Activated CD4-positive, alpha-beta T cell treated with anti-CD3 and anti-CD28 coated beads, Interleukin-2, amount 50 U/mL, for 4 hours (primary cell): ENCODE data around the gene RNF208.
A peak's percentile ranks its signal among the peaks of the same experiment; 100 is the strongest.

Source experiments
- DNase-seq, 2 experiments: peaks; one replicate each; pipeline ENCODE4 v3.0.0-alpha.2; 2020

Gene RNF208

DNA sequence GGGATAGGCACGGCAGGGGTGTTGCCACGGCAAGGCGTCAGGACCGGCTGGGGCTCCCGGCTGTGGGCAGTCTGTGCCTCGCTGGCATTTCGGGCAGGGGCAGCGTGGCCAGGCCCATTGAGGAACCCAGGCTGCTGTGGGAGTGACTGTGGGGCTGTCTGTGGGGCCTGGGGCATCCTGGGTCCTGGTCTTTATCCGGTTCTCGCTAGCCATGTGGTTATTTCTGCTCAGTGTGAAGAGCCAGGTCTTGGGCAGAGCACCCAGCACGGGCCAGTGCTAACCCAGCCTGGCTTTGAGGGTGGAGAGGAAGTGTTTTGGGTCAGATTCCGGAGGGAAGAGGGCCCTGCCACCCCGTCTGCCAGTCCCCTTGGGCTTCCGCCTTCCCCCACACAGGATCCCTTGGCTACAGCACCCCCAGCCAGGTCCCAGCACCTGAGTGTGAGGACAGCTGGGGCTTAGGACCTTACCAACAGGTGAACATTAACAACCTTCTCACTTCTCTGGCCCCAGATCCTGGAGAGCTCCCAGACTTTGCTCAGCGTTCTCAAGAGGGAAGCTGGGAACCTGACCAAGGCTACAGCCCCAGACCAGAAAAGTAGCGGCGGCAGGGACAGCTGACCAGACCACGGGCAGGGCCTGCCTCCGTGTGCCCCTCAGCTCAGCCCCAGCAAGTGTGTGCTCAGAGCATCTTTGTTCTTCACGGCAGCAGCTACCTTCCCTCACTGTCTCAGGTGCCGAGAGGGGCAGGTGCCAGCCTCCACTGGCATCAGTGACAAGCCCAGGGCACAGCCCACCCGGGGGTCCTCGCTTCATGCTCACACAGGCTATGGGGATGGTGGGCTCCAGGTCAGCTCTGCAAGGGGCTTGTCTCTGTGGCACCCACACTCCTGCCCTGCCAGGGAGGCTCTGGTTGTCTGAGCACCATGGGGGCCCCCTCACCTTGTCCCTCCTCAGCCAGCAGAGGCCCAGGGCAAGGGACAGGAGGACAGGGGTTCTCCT lies 32.4 kb downstream of the RNF208 start:
- no peak for DNase-seq

DNA sequence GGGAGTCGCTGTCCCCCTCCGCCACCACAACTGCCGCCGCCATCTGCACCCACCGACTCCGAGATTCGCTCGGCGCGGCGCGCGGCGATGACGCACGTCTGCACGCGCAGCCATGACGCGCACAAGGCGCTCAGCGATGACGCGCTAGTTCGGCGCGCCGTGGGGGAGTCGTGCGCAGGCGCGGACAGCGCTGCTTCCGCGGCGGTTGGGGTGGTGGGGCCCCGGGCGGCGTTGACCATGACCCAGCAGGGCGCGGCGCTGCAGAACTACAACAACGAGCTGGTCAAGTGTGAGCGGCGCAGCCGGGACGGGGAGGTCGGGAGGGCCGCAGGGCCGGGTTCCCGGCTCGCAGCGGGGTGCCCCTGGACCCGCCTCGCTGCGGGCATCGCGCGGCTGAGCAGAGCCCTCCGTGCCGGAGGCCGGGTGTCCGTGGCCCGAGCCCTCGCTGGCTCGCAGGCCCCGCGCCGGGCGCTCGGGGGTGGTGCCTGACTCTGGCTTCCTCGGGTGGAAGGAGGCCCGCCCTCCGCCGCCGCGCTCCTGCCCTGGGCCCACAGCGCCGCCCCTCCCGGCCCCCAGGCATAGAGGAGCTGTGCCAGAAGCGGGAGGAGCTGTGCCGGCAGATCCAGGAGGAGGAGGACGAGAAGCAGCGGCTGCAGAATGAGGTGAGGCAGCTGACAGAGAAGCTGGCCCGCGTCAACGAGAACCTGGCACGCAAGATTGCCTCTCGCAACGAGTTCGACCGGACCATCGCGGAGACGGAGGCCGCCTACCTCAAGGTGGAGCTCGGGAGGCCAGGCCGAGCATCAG lies 33.3 kb downstream of the RNF208 start, which contains the start of the genes ANAPC2 and SSNA1:
TSS of gene ANAPC2 (minus strand) at position 71 of the 807 bp plus-strand sequence. CDS start at position 43, 28 bp downstream.
TSS of gene SSNA1 (plus strand) at position 187 of the 807 bp plus-strand sequence. CDS start at position 238, 51 bp downstream.
- DNase-seq = peak; percentile 86 to 87

DNA sequence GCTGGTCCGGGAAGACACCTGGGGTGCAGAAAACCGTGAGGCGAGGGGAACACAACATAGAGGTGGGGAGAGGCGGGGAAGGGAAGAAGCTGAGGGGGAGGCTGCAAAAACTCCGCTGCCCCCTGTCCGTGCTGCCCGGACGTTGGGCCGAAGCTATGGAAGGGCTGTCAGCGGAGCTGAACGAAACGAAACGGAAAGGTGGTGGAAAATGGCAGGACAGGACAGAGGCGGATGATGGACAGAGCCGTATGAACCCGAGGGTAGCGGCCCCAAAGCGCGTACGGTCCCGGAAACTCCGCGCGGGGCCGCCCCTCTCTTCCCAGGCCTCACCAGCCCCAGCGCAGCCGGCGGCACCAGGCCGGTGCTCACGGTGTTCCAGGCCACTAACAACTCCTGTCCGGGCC lies 34.0 kb downstream of the RNF208 start:
- DNase-seq = no peak

DNA sequence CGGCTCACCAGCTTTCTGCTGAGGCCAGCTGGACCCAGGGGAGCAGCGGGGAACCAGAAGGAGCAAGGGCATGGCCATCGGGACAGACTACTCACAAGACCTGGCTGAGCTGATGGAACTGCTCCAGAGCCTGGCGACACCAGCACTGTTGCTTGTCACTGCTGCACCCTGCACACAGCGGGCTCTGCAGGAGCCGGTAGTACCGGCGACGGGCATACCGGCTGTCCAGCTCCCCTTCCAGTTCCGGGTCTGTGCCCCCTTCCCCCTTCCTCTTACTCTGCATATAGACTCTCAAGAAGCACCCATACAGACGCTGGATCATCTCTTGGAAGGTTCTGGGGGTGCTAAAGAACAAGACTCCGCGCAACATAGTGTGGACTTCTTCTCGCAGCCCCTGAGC lies 34.7 kb downstream of the RNF208 start:
- no peak for DNase-seq

GRCh38 chr9:137186385-137186784 lies 35.7 kb downstream of the RNF208 start:
- DNase-seq = no peak

DNA sequence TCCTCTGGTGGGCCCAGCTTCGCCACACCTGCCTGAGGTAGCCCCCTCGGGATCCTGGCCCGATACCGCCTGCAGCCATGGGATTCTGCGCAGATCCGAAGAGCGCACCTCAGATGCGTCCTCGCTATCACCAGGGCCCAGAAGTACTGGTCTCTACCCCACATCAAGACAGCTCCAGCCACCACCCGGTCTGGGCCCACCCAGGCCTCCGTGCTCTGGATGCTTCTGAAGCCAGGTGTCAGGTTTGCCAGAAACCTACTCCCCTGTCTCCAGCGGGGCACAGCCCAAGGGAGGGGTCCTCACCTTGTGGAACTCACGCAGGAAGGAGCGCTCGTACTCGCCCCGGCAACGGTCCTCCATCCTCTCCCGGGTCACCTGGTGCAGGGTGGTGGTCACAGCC lies 36.1 kb downstream of the RNF208 start:
- no peak for DNase-seq

DNA sequence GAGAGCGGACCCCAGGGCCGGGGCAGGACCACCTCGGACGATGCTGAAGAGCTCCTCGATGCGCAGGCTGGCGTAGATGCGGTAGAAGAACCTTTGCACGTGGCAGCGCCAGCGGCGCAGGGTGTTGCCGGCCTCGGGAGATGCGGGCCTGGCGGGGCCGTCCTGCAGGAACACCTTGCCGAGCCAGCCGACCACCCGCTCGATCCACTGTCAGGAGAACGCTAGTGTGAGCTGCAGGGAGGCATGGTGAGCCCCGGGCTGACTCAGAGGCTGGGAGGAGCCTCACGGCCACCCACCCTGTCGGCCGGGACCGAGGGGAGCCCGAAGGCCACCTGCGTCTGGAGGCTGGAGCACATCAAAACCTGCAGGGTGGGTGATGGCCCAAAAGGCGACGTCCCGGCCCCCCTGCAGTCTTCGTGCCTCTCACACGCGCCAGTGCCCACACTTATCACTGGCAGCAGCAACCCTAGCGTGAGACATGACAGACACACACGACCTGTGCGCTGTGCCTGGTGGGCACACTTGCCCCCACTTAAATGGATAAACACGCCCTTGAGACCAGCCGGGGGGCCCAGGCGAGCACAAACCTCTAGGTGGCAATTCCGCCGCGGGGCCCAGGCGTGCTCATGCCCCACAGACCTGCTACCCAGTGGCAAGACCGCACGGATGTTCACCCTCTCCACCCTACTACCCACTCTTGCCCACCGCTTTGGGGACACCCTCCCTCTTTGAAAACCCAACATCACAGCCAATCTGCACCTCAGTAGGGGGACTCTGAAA lies 37.0 kb downstream of the RNF208 start:
- no peak for DNase-seq

DNA sequence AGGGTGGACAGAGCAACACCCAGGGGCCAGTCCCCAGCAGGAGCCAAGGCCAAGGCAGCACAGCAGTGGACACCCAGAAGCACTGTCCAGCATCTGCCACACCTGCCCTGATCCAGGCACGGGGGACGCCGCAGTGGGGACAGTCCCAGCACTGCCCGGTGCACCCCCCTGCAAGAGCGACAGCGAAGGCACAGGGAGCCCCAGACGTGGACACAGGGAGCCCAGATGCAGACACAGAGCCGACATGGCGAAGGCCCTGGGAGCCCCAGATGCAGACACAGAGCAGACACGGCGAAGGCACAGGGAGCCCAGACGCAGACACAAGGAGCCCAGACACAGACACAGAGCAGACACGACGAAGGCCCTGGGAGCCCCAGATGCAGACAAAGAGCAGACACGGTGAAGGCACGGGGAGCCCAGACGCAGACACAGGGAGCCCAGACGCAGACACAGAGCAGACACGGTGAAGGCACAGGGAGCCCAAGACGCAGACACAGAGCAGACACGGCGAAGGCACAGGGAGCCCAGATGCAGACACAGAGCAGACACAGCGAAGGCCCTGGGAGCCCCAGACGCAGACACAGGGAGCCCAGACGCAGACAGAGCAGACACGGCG lies 38.0 kb downstream of the RNF208 start:
- DNase-seq = no peak

GRCh38 chr9:137182836-137183235 lies 39.2 kb downstream of the RNF208 start:
- no peak for DNase-seq

DNA sequence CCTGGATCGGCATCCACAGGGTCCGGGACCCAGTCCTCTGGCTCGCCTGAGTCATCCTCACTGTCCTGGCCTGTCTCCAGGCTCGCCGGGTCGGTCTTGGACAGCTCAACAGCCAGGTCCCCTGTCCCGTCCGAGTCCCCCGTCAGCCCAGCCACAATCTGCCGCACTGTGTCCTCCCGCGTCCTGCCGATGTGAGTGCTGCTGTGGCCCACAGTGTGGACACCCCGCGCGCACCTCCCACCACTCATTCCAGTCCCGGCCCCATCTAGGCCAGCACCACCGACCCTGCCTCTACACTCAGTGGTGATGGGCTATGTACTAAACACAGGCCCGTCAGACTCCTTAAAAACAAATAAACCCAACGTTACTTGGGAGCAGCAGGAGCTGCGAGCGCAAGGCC lies 40.4 kb downstream of the RNF208 start:
- DNase-seq = no peak

DNA sequence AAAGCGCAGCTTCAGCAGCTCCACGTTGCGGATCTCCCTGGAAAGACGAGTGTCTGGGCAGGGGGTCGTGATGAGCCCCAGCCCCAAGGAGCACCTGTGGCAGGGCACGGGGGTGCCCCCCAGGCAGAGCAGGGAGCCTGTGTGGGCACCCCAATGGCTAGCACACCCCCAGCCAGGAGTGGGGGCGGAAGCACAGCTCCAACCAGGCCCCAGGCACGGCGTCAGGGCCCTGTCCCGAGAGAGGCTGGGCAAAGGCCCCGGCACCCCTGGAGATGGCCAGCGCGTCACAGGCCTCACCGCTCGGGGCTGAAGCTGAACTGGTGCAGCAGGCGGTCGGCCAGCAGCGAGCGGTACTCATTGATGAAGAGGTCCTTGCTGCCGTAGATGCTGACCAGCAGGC lies 41.5 kb downstream of the RNF208 start:
- no peak for DNase-seq

GRCh38 chr9:137179761-137180160 lies 42.3 kb downstream of the RNF208 start:
- DNase-seq = no peak

DNA sequence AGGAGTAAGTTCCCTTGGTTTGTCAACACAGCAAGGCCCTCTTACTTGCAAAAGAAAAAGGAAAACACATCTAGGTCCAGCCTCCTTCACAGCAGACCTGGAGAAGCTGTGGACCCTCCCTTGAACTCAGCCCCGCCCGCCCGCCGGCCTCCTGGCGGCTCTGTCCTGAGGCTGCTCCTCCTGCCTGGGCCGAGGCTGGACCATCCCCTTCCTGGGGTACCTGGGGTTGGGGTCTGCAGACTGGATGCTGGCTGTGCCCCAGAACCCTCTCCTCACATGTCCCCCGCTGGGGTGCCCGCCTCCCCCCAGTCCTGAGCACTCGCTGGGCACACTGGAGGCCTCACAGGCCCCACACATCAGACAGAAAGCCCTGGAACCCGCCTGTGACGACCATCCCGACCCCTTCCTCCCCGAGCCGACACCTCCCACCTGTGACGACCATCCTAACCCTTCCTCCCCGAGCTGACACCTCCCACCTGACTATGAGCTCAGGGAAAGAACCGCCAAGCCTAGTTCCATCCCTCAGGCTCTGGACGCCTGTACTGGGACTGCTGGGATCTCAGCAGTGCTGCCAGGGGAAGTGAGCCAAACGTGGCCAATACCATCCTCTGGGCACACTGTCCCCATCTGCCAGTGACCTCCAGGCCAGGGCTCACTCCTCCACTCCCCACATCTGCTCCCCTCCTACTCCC lies 43.0 kb downstream of the RNF208 start:
- no peak for DNase-seq

GRCh38 chr9:137178201-137178938 lies 43.7 kb downstream of the RNF208 start:
- DNase-seq = no peak

DNA sequence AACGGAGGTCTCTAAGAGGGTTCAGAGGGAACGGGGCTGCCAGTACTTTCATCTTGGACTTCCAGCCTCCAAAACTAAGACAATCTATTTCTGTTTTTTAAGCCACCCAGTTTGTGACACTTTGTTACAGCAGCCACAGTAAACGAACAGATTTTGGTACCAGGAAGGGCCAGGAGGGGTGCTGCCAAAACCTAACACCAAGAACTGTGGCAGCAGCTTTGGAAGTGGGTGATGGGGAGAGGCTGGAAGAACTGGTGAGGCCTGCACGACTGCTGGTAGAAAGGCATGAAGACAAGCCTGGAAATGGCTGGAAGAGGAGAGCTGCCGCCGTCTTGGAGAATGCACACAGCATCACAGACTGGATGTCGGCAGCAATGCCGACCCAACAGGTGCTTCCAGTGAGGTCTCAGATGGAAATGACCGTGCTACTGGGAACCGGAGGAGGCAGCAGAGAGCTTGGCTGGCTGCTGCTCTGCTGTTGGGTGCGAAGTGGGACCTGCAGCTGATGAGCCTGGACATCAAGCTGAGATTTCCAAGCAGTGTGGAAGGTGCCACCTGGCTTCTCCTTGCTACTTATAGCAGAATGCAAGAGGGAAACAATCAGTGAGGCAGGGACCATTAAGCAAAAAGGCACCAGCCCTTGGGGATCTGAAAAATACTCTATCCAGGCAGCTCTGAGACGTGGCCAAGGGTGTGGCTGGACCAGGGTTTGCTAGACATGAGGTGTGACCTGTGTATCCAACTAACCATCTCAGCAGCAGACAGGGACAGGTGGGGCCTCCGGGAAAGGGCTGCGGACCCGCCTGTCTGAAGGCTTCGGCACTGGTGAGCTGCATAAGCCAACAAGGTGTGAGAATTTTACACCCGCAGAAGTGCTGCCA lies 45.5 kb downstream of the RNF208 start:
- peak in 1 of 2 experiments; percentile 9 for DNase-seq

GRCh38 chr9:137175345-137175961 lies 46.6 kb downstream of the RNF208 start:
- DNase-seq = no peak

DNA sequence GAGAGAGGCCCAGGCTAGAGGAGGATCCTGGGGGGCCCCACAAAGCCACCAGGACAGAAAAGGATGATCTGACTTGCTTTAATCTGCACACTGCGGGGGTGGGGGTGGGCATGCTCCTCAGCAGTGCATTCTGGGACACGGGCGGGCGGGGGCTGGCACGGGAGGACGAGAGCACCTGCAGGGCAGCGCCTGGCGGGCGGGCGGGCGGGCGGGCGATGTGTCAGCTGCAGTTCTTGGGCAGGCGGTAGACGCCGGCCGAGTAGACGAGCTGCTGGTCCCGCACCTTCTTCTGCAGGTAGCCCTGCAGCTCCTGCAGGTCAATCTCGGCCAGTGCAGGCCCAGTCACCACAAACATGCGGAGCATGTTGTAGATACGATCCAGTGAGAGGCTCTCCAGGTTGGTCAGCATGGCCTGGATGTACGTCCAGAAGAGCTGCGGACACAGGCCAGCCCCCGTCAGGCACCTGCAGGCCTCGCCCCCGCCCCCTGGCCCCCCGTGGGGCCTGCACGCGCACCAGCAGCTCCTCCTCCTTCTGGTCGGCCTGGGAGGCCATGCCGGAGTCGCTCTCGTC lies 47.2 kb downstream of the RNF208 start:
- DNase-seq = peak in 1 of 2 experiments; percentile 15

DNA sequence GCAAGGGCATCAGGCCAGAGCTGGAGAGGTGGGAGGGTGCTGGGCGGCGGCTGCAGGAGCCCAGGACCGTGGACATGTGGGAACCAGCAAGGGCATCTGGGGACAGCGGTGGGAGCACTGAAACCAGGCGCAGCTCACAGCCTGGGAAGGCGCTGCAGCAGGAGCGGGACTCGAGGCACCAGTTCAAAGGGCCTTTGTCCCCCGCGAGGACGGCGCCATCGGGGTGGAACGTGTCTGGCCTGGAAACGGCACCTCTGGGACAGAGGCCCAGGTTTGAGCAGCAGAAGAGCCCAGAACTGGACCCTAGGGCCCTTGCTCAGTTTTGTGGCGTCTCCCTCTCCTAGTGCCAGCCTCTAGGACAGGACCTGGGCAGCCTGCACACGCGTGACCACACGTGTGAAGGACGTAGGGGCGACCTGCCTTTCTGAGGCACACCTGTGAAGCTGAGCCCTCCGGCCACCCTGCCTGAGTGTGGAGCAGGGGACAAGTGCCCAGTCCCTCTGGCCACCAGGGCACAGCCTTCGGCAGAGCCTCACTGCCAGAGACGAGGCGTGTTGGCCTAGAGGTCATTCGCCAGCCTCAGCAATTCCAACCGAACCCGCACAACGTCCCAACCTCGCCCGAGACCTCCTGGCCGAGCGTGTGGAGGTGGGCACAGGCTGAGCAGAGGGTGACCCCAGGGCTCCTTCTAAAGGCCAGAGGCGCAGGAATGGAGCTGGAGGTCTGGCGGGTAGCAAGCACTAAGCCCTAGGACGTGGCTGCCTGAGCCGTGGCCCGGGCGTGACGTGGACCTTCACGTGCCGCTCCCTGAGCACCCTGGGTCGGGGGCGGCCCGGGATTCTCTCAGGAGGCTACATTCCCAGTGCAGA lies 48.0 kb downstream of the RNF208 start:
- no peak for DNase-seq
